Endodermal cell (in vitro differentiated cells): ENCODE results near the gene IGSF9B. TPM values are rescaled to one million over a fixed set of nuclear protein-coding genes. Genes with fewer than 3 reads are reported as not detected.

Source experiments
- DNase-seq: peaks from one replicate; pipeline ENCODE4 v3.0.0-alpha.2; 2017
- H3K27ac ChIP-seq: 2 replicates; pipeline ENCODE4 v1.5.1; 2013; ENCODE audit warnings: mild to moderate bottlenecking, low read depth, low read length, moderate library complexity
- H3K27me3 ChIP-seq: 2 replicates; pipeline ENCODE4 v1.6.1; 2013; ENCODE audit warnings: mild to moderate bottlenecking, low read length, moderate library complexity; ENCODE audit not compliant: insufficient read depth, control insufficient read depth, poor library complexity, severe bottlenecking
- H3K36me3 ChIP-seq: 2 replicates; pipeline ENCODE4 v1.7.0; 2013; ENCODE audit warnings: mild to moderate bottlenecking, low read length, moderate library complexity; ENCODE audit not compliant: control insufficient read depth, insufficient read depth
- H3K4me1 ChIP-seq: one replicate; pipeline ENCODE4 v1.7.0; 2013; ENCODE audit warnings: low read length; ENCODE audit not compliant: control insufficient read depth, insufficient read depth
- H3K4me3 ChIP-seq: 2 replicates; pipeline ENCODE4 v1.5.1; 2013; ENCODE audit warnings: mild to moderate bottlenecking, low read length, moderate library complexity
- H3K9ac ChIP-seq: 2 replicates; pipeline ENCODE4 v1.6.1; 2013; ENCODE audit warnings: mild to moderate bottlenecking, low read length, moderate library complexity; ENCODE audit not compliant: poor library complexity, severe bottlenecking; ENCODE audit errors: extremely low read depth
- H3K9me3 ChIP-seq: 2 replicates; pipeline ENCODE4 v1.6.1; 2013; ENCODE audit warnings: mild to moderate bottlenecking, low read length, moderate library complexity; ENCODE audit not compliant: control insufficient read depth
- H3K27ac Mint-ChIP-seq: 2 replicates; pipeline ENCODE4 v1.8.0; 2020; ENCODE audit warnings: mixed read lengths
- H3K27me3 Mint-ChIP-seq: 2 replicates; pipeline ENCODE4 v1.8.0; 2021; ENCODE audit warnings: mild to moderate bottlenecking, mixed read lengths; ENCODE audit not compliant: insufficient read depth
- H3K36me3 Mint-ChIP-seq: 2 replicates; pipeline ENCODE4 v1.8.0; 2020; ENCODE audit warnings: low read depth, mixed read lengths
- H3K4me1 Mint-ChIP-seq: 2 replicates; pipeline ENCODE4 v1.8.0; 2020; ENCODE audit warnings: mixed read lengths
- H3K4me3 Mint-ChIP-seq: 2 replicates; pipeline ENCODE4 v1.8.0; 2020; ENCODE audit warnings: mild to moderate bottlenecking, moderate library complexity, mixed read lengths
- H3K9me3 Mint-ChIP-seq: 2 replicates; pipeline ENCODE4 v1.8.0; 2020; ENCODE audit warnings: mild to moderate bottlenecking, mixed read lengths
- WGBS, 2 experiments: methylation state at CpG; one replicate each; pipeline versions ENCODE4 v1.1.5 to v1.1.7; 2013; ENCODE audit warnings: missing lambda C conversion rate in 2 of 2, mixed read lengths in 1 of 2; ENCODE audit not compliant: insufficient coverage in 1 of 2, insufficient read length in 1 of 2; 5-methylcytosine and 5-hydroxymethylcytosine counted together
- total RNA-seq, 2 donors: library from RNA; stranded (reverse); fragmentation: NEBNext Ultra II Directional in 1 of 2; extraction: Animal tissue kit (Norgen Biotek cat#: 25700) in 1 of 2; gene quantifications; 2 replicates in 1 of 2; 3 replicates in 1 of 2; pipeline ENCODE4 v1.2.1, GENCODE V29; 2021
- TF ChIP-seq, protein P1 (sequence below): fragments of 200-600 bp; sonication (generic); conservative IDR thresholded peaks from 2 replicates; pipeline ENCODE4 v1.5.0; 2021; ENCODE audit warnings: antibody characterized with exemption, mild to moderate bottlenecking

Gene IGSF9B
- total RNA-seq, 2 donors from 2014 or later = 14.1 to 23.0 TPM

GRCh38 chr11:133887692-133888332 lies 69.0 kb downstream of the IGSF9B start:
- Mint-ChIP-seq H3K4me3 (no peak overlapping the region), H3K27me3 (peaks cover 15% of the 10 kb centered on the region), H3K9me3 (peaks cover 15% of the 10 kb centered on the region), H3K4me1 (no peaks in the 10 kb centered on the region), H3K27ac (no peak overlapping the region), H3K36me3 (no peaks in the 10 kb centered on the region)
- WGBS, 2 experiments = 93 to 100% methylated on average over 3 to 5 of the region's 5 CpGs
- TF ChIP-seq, protein P1, sequence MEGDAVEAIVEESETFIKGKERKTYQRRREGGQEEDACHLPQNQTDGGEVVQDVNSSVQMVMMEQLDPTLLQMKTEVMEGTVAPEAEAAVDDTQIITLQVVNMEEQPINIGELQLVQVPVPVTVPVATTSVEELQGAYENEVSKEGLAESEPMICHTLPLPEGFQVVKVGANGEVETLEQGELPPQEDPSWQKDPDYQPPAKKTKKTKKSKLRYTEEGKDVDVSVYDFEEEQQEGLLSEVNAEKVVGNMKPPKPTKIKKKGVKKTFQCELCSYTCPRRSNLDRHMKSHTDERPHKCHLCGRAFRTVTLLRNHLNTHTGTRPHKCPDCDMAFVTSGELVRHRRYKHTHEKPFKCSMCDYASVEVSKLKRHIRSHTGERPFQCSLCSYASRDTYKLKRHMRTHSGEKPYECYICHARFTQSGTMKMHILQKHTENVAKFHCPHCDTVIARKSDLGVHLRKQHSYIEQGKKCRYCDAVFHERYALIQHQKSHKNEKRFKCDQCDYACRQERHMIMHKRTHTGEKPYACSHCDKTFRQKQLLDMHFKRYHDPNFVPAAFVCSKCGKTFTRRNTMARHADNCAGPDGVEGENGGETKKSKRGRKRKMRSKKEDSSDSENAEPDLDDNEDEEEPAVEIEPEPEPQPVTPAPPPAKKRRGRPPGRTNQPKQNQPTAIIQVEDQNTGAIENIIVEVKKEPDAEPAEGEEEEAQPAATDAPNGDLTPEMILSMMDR = no peak
- Histone ChIP-seq H3K4me3 (no peak overlapping the region), H3K27me3 (no peaks in the 10 kb centered on the region), H3K27ac (no peak overlapping the region), H3K9ac (no peak overlapping the region), H3K36me3 (no peaks in the 10 kb centered on the region), H3K4me1 (no peaks in the 10 kb centered on the region), H3K9me3 (no peaks in the 10 kb centered on the region)
- DNase-seq = peak; percentile 23

DNA sequence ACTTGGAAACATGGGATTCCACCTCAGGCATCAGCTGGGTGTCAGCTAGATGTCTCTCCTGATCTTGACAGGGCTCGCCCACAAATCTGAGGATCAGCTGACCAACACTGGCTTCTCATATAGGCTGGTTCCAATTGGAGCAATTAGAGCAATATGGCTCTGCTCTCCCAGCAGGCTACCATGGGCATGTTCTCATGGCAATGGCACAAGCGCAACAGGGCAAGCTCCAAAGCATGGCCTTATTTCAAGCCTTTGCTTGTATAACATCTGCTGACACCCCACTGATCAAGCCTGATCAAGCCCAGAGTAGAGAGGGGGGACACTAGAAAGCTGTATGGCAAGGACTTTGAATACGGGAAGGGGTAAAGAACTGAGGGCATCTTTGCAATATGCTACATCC lies 70.7 kb downstream of the IGSF9B start:
- no peaks in the 10 kb centered on the region for H3K27me3 ChIP-seq
- H3K4me3 Mint-ChIP-seq = no peak overlapping the region
- H3K4me1 ChIP-seq = no peaks in the 10 kb centered on the region
- DNase-seq = no peak
- no peaks in the 10 kb centered on the region for H3K36me3 ChIP-seq
- H3K9ac ChIP-seq = no peak overlapping the region
- H3K9me3 ChIP-seq = no peaks in the 10 kb centered on the region
- no peak overlapping the region for H3K27ac Mint-ChIP-seq
- H3K9me3 Mint-ChIP-seq = peaks cover 22% of the 10 kb centered on the region
- H3K4me1 Mint-ChIP-seq = no peaks in the 10 kb centered on the region
- 93 to 95% methylated on average over 3 of the region's 3 CpGs for WGBS, 2 experiments
- TF ChIP-seq, protein P1 = no peak
- H3K27ac ChIP-seq = no peak overlapping the region
- H3K36me3 Mint-ChIP-seq = no peaks in the 10 kb centered on the region
- no peak overlapping the region for H3K4me3 ChIP-seq
- H3K27me3 Mint-ChIP-seq = peaks cover 19% of the 10 kb centered on the region

DNA sequence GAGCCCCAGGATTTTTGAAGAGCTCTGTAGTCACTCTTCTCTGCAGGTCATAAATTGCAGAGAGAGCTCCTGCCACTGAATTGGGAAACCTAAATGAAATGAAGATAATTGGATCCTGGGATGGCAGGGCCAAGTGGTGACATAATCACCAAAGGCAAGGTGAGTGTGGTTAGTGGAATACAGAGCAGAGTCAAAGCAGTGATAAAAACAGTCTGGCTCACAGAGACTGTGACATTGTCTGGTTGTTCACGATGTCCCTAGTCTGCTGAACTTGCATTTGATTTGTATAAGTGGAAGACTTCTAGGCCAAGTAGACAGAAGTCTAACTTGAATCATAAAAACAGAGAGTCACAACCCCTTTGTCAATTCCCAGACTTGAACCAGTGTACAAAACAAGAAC lies 84.6 kb downstream of the IGSF9B start:
- H3K27me3 Mint-ChIP-seq = no peaks in the 10 kb centered on the region
- Histone ChIP-seq H3K4me1 (no peaks in the 10 kb centered on the region), H3K27me3 (no peaks in the 10 kb centered on the region), H3K9me3 (no peaks in the 10 kb centered on the region), H3K36me3 (no peaks in the 10 kb centered on the region), H3K4me3 (no peak overlapping the region), H3K27ac (no peak overlapping the region), H3K9ac (no peak overlapping the region)
- H3K9me3 Mint-ChIP-seq = no peaks in the 10 kb centered on the region
- H3K27ac Mint-ChIP-seq = no peak overlapping the region
- H3K4me3 Mint-ChIP-seq = no peak overlapping the region
- WGBS, 2 experiments = 44 to 50% methylated on average over 1 of the region's 1 CpG
- H3K4me1 Mint-ChIP-seq = no peaks in the 10 kb centered on the region
- TF ChIP-seq, protein P1 = no peak
- H3K36me3 Mint-ChIP-seq = no peaks in the 10 kb centered on the region
- no peak for DNase-seq
